GM04503 (cell line): ENCODE measurements around the gene TMPRSS2.
"Not testable (repeated sequence)": the region's sequence is repeated elsewhere in the genome, so short reads cannot be mapped to it uniquely, and the experiment has no call there.

Experiments
- DNase-seq: peaks from one replicate; pipeline ENCODE4 v3.0.0-alpha.2; 2012; ENCODE audit warnings: low read depth

The TMPRSS2 gene

DNA sequence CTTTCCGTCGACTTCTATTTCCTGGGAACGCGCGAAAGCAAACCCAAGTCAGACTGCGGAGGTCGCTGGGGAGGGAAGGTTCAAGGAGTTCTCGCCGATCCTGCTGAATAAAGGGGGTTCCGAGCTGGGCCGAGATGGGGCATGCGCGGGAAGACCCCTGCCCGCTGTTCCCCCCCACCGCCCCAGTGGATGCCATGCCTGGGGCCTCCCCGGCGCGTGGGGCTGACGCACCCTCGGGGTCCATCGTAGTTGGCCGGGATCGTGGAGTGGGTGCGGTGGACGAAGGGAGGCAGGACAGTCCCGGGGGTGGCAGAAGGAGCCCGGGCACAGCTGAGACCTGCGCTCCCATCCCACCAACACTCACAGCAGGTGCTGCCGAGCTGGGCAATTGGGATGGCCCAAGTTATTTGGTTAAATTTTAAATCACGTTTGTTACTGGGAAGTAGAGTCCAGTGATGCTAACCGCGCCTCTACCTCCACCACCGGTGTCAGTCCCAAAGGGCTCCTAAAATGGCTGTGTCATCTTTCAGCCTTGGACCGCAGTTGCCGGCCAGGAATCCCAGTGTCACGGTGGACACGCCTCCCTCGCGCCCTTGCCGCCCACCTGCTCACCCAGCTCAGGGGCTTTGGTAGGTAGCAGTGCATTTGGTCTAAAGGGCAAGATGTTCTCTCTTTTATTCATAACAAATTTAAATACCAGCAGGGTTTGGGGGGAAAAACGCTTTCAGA is 81.1 kb downstream of the TMPRSS2 start:
- no peak for DNase-seq

- no peak for DNase-seq
Observed at GRCh38 chr21:41425954-41426675, 81.8 kb downstream of the TMPRSS2 start, which contains the start of gene MX1. TSS of gene MX1 (plus strand) at chr21:41426239. CDS start at chr21:41432071, 5,832 bp downstream.

GRCh38 chr21:41425588-41425953 is 82.4 kb downstream of the TMPRSS2 start:
- DNase-seq = no peak

DNA sequence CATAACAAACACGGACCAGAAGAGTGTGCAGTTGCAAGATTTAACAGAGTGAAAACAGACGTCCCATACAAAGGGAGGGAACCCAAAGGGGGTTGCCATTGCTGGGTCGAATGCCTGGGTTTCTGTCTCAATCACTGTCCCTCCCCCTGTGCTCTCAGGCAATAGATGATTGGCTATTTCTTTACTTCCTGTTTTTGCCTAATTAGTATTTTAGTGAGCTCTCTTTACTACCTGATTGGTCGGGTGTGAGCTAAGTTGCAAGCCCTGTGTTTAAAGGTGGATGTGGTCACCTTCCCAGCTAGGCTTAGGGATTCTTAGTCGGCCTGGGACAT is 84.7 kb downstream of the TMPRSS2 start:
- not testable (repeated sequence) for DNase-seq

DNA sequence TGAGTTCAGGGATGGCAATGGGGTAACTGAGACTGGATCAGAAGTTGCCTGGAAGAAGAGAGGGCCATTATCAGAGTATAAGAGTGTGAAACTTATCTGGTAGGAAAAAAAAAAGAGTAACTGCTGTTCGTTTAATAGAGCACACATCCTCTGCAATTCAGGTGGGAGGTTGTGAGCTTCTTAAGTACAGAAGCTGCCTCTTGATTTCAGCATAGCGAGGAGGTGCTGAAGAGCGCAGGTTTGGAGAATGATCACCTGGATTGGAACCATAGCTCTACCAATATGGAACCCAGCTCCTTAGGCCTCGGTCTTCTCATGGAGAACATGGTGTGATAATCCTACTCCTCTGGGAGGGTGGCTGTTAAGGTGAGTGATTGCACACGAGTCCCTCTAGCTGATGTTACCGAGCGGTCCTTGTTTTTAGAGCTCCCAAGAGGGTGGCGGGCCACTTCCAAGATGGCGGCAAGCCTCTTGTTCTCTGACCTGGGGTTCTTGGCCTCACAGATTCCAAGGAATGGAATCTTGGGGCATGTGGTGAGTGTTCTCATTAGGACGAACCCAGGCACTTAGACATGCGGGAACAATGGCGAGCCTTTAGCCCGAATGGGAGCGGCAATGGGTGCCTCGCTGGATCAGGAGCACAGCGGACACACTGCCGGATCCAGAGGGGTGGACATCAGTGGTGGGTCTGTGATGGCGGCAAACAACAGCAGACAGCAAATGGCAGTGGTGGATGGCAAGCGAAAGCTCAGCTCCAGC is 85.2 kb downstream of the TMPRSS2 start:
- DNase-seq = no peak

DNA sequence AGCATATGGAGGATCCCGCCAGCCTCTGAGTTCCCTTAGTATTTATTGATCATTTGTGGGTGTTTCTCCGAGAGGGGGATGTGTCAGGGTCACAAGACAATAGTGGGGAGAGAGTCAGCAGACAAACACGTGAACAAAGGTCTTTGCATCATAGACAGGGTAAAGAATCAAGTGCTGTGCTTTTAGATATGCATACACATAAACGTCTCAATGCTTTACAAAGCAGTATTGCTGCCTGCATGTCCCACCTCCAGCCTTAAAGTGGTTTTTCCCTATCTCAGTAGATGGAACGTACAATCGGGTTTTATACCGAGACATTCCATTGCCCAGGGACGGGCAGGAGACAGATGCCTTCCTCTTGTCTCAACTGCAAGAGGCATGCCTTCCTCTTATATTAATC is 87.0 kb downstream of the TMPRSS2 start:
- DNase-seq = not testable (repeated sequence)

DNA sequence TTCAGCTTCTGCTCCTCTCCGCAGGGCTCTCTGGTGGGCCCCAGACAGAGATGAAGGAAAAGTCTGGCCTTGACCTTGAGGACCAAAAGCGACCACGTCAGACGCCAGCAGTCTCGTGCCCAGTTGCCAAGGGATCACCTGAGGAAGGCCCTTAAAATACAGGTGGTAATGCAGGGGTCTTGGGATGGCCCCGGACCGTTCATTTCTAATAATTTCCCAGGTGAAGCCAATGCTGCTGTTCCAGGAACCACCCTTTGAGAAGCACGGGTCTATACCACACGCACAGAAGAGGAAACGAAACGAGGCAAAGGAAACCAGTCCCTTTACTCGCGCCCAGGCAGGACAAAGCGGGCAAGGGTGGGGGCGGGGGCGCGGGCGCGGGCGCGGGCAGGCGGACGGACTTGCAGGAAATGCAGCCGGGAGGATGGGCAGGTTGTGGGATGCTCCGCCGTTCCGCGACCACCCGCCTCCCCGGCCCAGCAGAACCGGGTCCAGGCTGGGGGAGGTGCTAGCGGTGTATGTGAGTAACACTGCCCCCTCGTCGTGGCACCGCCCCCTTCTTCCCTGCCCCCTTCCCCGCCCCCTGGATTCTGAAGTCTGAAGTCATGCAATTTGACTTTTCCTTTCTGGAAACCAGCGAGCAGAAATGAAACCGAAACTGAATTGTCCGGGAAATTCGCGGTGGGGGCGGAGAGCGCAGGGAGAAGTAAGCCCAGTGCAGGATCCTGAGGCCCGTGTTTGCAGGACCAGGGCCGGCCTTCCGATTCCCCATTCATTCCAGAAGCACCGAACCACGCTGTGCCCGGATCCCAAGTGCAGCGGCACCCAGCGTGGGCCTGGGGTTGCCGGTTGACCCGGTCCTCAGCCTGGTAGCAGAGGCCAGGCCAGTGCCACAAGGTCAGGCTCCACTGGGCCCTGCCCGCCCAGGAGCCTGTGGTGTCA is 87.8 kb downstream of the TMPRSS2 start:
- DNase-seq = peak; percentile 53

DNA sequence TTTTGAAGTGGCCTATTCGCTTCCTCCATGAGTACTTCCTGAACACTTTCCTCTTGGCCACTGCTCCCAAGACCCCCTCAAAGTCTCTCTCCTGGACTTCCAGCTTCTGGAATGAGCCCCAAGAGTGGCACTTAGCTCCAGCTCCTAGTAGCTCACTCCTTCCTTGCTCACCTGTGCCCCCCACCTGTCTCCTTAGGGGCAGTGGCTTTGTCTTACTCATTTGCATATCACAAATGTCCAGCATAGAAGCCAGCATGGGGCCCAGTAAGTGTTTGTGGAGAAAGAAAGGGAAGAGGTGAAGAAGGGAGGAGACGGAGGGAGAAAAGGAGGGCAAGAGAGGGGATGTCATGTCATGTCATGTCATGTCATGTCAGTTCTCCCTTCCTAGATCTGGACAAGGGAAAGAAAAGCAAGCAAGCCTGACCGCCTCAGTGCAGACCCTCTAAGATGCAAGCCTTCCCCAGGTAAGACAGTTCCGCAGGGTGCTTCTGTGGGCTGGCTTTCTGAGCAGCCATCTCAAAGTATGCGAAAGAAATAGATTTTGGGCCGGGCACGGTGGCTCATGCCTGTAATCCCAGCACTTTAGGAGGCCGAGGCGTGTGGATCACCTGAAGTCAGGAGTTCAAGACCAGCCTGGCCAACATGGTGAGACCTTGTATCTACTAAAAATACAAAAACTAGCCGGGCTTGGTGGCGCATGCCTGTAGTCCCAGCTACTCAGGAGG is 88.8 kb downstream of the TMPRSS2 start:
- no peak for DNase-seq

GRCh38 chr21:41418393-41418792 is 89.6 kb downstream of the TMPRSS2 start:
- DNase-seq = no peak

DNA sequence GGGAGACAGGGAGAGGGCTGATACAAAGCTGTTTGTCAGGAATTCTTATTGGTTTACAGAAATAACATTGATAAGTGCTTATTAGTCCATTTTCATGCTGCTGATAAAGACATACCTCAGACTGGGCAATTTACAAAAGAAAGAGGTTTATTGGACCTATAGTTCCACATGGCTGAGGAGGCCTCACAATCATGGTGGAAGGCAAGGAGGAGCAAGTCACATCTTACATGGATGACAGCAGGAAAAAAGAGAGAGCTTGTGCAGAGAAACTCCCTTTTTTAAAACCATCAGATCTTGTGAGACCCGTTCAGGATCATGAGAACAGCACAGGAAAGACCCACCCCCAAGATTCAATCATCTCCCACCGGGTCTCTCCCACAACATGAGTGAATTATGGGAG is 90.5 kb downstream of the TMPRSS2 start:
- not testable (repeated sequence) for DNase-seq
